Measurements from ENCODE around the gene IRAK4.

GRCh38 chr12:43750814-43751213 is 7.9 kb upstream of the IRAK4 start:
- TF ChIP-seq, protein P1, sequence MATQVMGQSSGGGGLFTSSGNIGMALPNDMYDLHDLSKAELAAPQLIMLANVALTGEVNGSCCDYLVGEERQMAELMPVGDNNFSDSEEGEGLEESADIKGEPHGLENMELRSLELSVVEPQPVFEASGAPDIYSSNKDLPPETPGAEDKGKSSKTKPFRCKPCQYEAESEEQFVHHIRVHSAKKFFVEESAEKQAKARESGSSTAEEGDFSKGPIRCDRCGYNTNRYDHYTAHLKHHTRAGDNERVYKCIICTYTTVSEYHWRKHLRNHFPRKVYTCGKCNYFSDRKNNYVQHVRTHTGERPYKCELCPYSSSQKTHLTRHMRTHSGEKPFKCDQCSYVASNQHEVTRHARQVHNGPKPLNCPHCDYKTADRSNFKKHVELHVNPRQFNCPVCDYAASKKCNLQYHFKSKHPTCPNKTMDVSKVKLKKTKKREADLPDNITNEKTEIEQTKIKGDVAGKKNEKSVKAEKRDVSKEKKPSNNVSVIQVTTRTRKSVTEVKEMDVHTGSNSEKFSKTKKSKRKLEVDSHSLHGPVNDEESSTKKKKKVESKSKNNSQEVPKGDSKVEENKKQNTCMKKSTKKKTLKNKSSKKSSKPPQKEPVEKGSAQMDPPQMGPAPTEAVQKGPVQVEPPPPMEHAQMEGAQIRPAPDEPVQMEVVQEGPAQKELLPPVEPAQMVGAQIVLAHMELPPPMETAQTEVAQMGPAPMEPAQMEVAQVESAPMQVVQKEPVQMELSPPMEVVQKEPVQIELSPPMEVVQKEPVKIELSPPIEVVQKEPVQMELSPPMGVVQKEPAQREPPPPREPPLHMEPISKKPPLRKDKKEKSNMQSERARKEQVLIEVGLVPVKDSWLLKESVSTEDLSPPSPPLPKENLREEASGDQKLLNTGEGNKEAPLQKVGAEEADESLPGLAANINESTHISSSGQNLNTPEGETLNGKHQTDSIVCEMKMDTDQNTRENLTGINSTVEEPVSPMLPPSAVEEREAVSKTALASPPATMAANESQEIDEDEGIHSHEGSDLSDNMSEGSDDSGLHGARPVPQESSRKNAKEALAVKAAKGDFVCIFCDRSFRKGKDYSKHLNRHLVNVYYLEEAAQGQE (IDR thresholded peaks at IDR 0.05): no peak
- no peak for TF ChIP-seq EHMT2 (IDR thresholded peaks at IDR 0.05; ENCODE audit: low read depth)
- no peak for TF ChIP-seq SREBF2 (IDR thresholded peaks at IDR 0.05)
- TF ChIP-seq FOSL2 (IDR thresholded peaks at IDR 0.05): no peak
- TF ChIP-seq FOSL2 (CRISPR knock-in tag; IDR thresholded peaks at IDR 0.05): no peak
- TF ChIP-seq POLR2A (IDR thresholded peaks at IDR 0.05; ENCODE audit: low read length): no peak
- TF ChIP-seq, protein P2, sequence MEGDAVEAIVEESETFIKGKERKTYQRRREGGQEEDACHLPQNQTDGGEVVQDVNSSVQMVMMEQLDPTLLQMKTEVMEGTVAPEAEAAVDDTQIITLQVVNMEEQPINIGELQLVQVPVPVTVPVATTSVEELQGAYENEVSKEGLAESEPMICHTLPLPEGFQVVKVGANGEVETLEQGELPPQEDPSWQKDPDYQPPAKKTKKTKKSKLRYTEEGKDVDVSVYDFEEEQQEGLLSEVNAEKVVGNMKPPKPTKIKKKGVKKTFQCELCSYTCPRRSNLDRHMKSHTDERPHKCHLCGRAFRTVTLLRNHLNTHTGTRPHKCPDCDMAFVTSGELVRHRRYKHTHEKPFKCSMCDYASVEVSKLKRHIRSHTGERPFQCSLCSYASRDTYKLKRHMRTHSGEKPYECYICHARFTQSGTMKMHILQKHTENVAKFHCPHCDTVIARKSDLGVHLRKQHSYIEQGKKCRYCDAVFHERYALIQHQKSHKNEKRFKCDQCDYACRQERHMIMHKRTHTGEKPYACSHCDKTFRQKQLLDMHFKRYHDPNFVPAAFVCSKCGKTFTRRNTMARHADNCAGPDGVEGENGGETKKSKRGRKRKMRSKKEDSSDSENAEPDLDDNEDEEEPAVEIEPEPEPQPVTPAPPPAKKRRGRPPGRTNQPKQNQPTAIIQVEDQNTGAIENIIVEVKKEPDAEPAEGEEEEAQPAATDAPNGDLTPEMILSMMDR (IDR thresholded peaks at IDR 0.05): no peak
- no peak for TF ChIP-seq ZC3H11A (IDR thresholded peaks at IDR 0.05)
- TF ChIP-seq, protein P3, sequence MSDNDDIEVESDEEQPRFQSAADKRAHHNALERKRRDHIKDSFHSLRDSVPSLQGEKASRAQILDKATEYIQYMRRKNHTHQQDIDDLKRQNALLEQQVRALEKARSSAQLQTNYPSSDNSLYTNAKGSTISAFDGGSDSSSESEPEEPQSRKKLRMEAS (IDR thresholded peaks at IDR 0.05): no peak

Measured in A549 (cell line).